Esophagus (tissue), 2 donors: ENCODE results near the gene RNF224. TPM values are rescaled to one million over a fixed set of nuclear protein-coding genes. Genes with fewer than 3 reads are reported as not detected.
A peak's percentile ranks its signal among the peaks of the same experiment; 100 is the strongest.

Experiments used
- H3K27ac ChIP-seq, 2 donors: one replicate each; pipeline ENCODE4 v1.5.1; 2013; ENCODE audit warnings: low read depth in 2 of 2, mild to moderate bottlenecking in 2 of 2, inconsistent platforms in 1 of 2, low read length in 1 of 2, moderate library complexity in 1 of 2
- H3K27me3 ChIP-seq, 2 donors: one replicate each; pipeline ENCODE4 v1.6.1; 2013; ENCODE audit warnings: low read length in 2 of 2, control low read depth in 1 of 2, mild to moderate bottlenecking in 1 of 2; ENCODE audit not compliant: insufficient read depth in 2 of 2, control insufficient read depth in 1 of 2
- H3K36me3 ChIP-seq, 2 donors: one replicate each; pipeline ENCODE4 v1.6.1; 2013; ENCODE audit warnings: low read length in 1 of 2; ENCODE audit not compliant: control insufficient read depth in 2 of 2, insufficient read depth in 2 of 2
- H3K4me1 ChIP-seq, 2 donors: one replicate each; pipeline ENCODE4 v1.6.1; 2013; ENCODE audit warnings: low read length in 1 of 2; ENCODE audit not compliant: control insufficient read depth in 2 of 2, insufficient read depth in 2 of 2
- H3K4me3 ChIP-seq, 2 donors: one replicate each; pipeline ENCODE4 v1.5.1; 2013; ENCODE audit warnings: low read length in 2 of 2, mild to moderate bottlenecking in 2 of 2, low read depth in 1 of 2, moderate library complexity in 1 of 2
- H3K9me3 ChIP-seq, 2 donors: one replicate each; pipeline ENCODE4 v1.6.1; 2013; ENCODE audit warnings: mild to moderate bottlenecking in 2 of 2, low read depth in 1 of 2, low read length in 1 of 2, moderate library complexity in 1 of 2; ENCODE audit not compliant: control insufficient read depth in 2 of 2, insufficient read depth in 1 of 2
- WGBS, 2 donors: extraction: QIAGEN DNeasy Blood & Tissue Kit; methylation state at CpG; one replicate each; pipeline ENCODE4 v1.1.7; 2013; 5-methylcytosine and 5-hydroxymethylcytosine counted together
- polyA plus RNA-seq, 2 donors: library from polyadenylated mRNA; stranded (reverse); fragments of 200-250 nt; gene quantifications; one replicate each; pipeline ENCODE4 v1.2.3, GENCODE V29; 2013
- donor health status: healthy with polysubstance abuse.
- donor health status: Bipolar disorder and iron deficiency.

The RNF224 gene
- polyA plus RNA-seq, 2 donors, result 3.7 to 5.5 TPM

DNA sequence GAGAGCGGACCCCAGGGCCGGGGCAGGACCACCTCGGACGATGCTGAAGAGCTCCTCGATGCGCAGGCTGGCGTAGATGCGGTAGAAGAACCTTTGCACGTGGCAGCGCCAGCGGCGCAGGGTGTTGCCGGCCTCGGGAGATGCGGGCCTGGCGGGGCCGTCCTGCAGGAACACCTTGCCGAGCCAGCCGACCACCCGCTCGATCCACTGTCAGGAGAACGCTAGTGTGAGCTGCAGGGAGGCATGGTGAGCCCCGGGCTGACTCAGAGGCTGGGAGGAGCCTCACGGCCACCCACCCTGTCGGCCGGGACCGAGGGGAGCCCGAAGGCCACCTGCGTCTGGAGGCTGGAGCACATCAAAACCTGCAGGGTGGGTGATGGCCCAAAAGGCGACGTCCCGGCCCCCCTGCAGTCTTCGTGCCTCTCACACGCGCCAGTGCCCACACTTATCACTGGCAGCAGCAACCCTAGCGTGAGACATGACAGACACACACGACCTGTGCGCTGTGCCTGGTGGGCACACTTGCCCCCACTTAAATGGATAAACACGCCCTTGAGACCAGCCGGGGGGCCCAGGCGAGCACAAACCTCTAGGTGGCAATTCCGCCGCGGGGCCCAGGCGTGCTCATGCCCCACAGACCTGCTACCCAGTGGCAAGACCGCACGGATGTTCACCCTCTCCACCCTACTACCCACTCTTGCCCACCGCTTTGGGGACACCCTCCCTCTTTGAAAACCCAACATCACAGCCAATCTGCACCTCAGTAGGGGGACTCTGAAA lies 42.2 kb upstream of the RNF224 start:
- Histone ChIP-seq H3K4me1 (peaks cover 20 to 28% of the 10 kb centered on the region in 2 donors), H3K27me3 (no peaks in the 10 kb centered on the region), H3K27ac (no peak overlapping the region), H3K4me3 (no peak overlapping the region), H3K36me3 (peaks cover 13 to 66% of the 10 kb centered on the region in 2 donors), H3K9me3 (no peaks in the 10 kb centered on the region)
- 92 to 95% methylated on average over 48 of the region's 48 CpGs for WGBS, 2 donors

- H3K9me3 ChIP-seq, result no peaks in the 10 kb centered on the region
- H3K4me1 ChIP-seq, result peaks cover 20 to 34% of the 10 kb centered on the region in 2 donors
- H3K27me3 ChIP-seq, result no peaks in the 10 kb centered on the region
- WGBS, 2 donors, result 93 to 96% methylated on average over 19 of the region's 19 CpGs
- no peak overlapping the region for H3K27ac ChIP-seq
- peaks cover 16 to 64% of the 10 kb centered on the region in 2 donors for H3K36me3 ChIP-seq
- H3K4me3 ChIP-seq, result no peak overlapping the region
These were observed 41.4 kb upstream of the RNF224 start for GRCh38 chr9:137185921-137186320.

- Histone ChIP-seq H3K4me1 (peaks cover 20 to 38% of the 10 kb centered on the region in 2 donors), H3K27me3 (no peaks in the 10 kb centered on the region), H3K36me3 (peaks cover 16 to 65% of the 10 kb centered on the region in 2 donors), H3K4me3 (no peak overlapping the region), H3K27ac (no peak overlapping the region), H3K9me3 (no peaks in the 10 kb centered on the region)
- WGBS, 2 donors, result 63 to 79% methylated on average over 6 of the region's 6 CpGs
These were observed 40.9 kb upstream of the RNF224 start for GRCh38 chr9:137186385-137186784.

DNA sequence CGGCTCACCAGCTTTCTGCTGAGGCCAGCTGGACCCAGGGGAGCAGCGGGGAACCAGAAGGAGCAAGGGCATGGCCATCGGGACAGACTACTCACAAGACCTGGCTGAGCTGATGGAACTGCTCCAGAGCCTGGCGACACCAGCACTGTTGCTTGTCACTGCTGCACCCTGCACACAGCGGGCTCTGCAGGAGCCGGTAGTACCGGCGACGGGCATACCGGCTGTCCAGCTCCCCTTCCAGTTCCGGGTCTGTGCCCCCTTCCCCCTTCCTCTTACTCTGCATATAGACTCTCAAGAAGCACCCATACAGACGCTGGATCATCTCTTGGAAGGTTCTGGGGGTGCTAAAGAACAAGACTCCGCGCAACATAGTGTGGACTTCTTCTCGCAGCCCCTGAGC lies 39.9 kb upstream of the RNF224 start:
- Histone ChIP-seq H3K4me1 (peaks cover 20 to 38% of the 10 kb centered on the region in 2 donors), H3K4me3 (peak overlapping the region; percentile 90 to 95), H3K27me3 (no peaks in the 10 kb centered on the region), H3K36me3 (peaks cover 15 to 68% of the 10 kb centered on the region in 2 donors), H3K9me3 (no peaks in the 10 kb centered on the region), H3K27ac (no peak overlapping the region)
- WGBS, 2 donors, result 79 to 85% methylated on average over 15 of the region's 15 CpGs

DNA sequence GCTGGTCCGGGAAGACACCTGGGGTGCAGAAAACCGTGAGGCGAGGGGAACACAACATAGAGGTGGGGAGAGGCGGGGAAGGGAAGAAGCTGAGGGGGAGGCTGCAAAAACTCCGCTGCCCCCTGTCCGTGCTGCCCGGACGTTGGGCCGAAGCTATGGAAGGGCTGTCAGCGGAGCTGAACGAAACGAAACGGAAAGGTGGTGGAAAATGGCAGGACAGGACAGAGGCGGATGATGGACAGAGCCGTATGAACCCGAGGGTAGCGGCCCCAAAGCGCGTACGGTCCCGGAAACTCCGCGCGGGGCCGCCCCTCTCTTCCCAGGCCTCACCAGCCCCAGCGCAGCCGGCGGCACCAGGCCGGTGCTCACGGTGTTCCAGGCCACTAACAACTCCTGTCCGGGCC lies 39.2 kb upstream of the RNF224 start:
- peaks cover 11 to 62% of the 10 kb centered on the region in 2 donors for H3K36me3 ChIP-seq
- 0 to 1% methylated on average over 26 to 31 of the region's 31 CpGs for WGBS, 2 donors

GRCh38 chr9:137188490-137189296 lies 38.6 kb upstream of the RNF224 start, which contains the start of the genes ANAPC2 and SSNA1:
Gene ANAPC2 (minus strand): TSS chr9:137188560. CDS start chr9:137188532, 28 bp downstream.
Gene SSNA1 (plus strand): TSS chr9:137188676. CDS start chr9:137188727, 51 bp downstream.
- WGBS, 2 donors, result 0% methylated on average over 85 to 98 of the region's 98 CpGs
- H3K4me3 ChIP-seq, result peak within 1 kb of the TSS; percentile 90 to 95
- no peaks in the 10 kb centered on the region for H3K27me3 ChIP-seq
- peaks cover 8 to 56% of the 10 kb centered on the region in 2 donors for H3K36me3 ChIP-seq
- H3K9me3 ChIP-seq, result no peaks in the 10 kb centered on the region
- peaks cover 20 to 38% of the 10 kb centered on the region in 2 donors for H3K4me1 ChIP-seq
- peak within 1 kb of the TSS; percentile 99 for H3K27ac ChIP-seq

More for the DNA sequence above, 39.2 kb upstream of the RNF224 start:
- H3K4me1 ChIP-seq, result peaks cover 20 to 38% of the 10 kb centered on the region in 2 donors
- H3K4me3 ChIP-seq, result peak overlapping the region; percentile 90 to 95
- H3K27ac ChIP-seq, result peak overlapping the region; percentile 99
- no peaks in the 10 kb centered on the region for H3K9me3 ChIP-seq
- H3K27me3 ChIP-seq, result no peaks in the 10 kb centered on the region

DNA sequence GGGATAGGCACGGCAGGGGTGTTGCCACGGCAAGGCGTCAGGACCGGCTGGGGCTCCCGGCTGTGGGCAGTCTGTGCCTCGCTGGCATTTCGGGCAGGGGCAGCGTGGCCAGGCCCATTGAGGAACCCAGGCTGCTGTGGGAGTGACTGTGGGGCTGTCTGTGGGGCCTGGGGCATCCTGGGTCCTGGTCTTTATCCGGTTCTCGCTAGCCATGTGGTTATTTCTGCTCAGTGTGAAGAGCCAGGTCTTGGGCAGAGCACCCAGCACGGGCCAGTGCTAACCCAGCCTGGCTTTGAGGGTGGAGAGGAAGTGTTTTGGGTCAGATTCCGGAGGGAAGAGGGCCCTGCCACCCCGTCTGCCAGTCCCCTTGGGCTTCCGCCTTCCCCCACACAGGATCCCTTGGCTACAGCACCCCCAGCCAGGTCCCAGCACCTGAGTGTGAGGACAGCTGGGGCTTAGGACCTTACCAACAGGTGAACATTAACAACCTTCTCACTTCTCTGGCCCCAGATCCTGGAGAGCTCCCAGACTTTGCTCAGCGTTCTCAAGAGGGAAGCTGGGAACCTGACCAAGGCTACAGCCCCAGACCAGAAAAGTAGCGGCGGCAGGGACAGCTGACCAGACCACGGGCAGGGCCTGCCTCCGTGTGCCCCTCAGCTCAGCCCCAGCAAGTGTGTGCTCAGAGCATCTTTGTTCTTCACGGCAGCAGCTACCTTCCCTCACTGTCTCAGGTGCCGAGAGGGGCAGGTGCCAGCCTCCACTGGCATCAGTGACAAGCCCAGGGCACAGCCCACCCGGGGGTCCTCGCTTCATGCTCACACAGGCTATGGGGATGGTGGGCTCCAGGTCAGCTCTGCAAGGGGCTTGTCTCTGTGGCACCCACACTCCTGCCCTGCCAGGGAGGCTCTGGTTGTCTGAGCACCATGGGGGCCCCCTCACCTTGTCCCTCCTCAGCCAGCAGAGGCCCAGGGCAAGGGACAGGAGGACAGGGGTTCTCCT lies 37.7 kb upstream of the RNF224 start:
- Histone ChIP-seq H3K27ac (peak overlapping the region; percentile 99), H3K4me1 (peaks cover 20 to 45% of the 10 kb centered on the region in 2 donors), H3K27me3 (no peaks in the 10 kb centered on the region), H3K4me3 (peak overlapping the region; percentile 90 to 95), H3K9me3 (no peaks in the 10 kb centered on the region), H3K36me3 (peaks cover 4 to 47% of the 10 kb centered on the region in 2 donors)
- 27 to 32% methylated on average over 23 of the region's 23 CpGs for WGBS, 2 donors

DNA sequence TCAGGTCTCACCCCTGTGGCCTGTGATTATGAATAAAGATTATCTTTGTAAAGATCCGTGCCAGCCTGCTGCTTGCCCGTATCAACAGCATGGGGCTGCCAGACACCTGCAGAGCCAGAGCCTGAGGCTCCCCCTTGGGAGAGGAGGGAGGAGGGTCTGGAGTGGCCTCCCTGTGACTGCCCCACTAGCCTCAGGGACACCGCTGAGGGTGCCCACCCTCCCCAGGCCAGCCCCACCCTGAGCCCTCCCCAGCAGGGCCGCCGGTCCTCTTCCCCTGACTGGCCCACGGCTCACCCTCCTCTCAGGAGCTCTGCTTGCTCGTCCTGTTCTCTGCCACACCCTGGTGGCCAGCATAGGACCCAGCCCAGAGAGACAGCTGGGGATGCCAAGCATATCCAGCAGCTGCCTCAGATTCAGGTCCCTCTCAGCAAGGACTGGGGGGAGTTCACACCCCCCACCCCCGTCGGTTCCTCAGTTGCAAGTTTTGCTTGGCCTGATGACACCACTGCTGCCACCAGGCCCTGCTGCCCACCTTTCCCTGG lies 36.9 kb upstream of the RNF224 start:
- Histone ChIP-seq H3K4me1 (peaks cover 22 to 51% of the 10 kb centered on the region in 2 donors), H3K36me3 (peaks cover 3 to 40% of the 10 kb centered on the region in 2 donors), H3K9me3 (no peaks in the 10 kb centered on the region), H3K4me3 (peak overlapping the region; percentile 90 to 95), H3K27me3 (no peaks in the 10 kb centered on the region), H3K27ac (peak overlapping the region; percentile 99)
- 61 to 66% methylated on average over 6 to 9 of the region's 9 CpGs for WGBS, 2 donors
